Fibroblast of mammary gland (primary cell): ENCODE measurements around the gene TAF13.

Experiments used
- DNase-seq: peaks from one replicate; pipeline ENCODE4 v3.0.0-alpha.2; 2010; ENCODE audit warnings: low read depth
- H3K4me3 ChIP-seq: 2 replicates; pipeline ENCODE4 v1.5.1; 2011; ENCODE audit warnings: low read depth, mild to moderate bottlenecking, low read length, moderate library complexity; ENCODE audit not compliant: control insufficient read depth
- TF ChIP-seq, protein P1 (sequence below): conservative IDR thresholded peaks from 2 replicates; pipeline ENCODE4 v1.5.1; 2011; ENCODE audit warnings: low read depth, low read length, inconsistent platforms; ENCODE audit not compliant: control insufficient read depth, insufficient read depth

TAF13 gene

DNA sequence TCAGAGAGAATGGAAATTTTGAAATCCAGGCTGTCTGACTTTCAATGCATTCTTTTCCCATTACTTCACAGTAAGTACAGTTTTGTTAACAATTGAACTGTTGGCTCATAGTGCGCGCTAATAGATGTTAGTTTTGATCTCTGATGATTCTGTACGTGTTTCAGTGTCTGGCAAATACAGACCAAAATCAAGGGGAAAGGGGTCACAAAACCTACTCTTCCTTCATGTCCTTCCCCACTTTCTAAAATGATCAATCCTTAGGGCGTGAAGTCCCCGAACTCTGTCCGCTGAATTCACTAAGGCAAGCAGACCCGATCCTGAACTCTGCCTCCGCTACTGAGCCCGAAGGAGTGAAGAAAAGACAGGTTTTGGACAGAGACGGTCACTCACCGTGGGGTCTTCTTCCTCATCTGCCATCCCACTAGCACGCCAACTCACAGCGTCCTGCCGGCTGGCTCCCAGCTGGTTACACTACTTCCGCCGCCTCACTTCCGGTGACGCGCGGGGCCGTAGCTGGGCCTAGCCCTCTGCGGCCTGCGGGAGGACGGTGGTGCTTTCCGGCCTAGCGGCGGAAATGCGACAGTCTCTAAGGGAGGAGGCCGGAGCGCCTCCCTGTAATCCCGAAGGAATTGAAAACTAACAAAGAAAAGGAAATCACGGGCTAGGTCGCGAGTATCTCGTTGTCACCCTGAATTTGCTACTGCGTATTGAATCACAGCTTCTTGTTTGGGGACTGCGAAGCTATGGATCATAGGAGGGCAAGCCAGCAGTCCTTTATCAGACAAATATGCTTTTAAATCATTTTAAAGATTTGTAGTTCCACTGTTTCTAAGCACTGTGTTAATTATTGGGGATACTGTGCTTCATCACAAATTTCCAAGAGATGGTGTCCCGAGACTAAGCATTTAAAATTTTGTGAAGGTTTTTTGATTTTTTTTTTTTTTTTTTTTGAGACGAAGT, at the start of gene TAF13:
Gene TAF13 (minus strand): TSS at position 473 of the 960 bp plus-strand sequence. CDS start 56 bp downstream, at position 417.
- peak within 1 kb of the TSS; percentile 88 for H3K4me3 ChIP-seq
- TF ChIP-seq, protein P1, sequence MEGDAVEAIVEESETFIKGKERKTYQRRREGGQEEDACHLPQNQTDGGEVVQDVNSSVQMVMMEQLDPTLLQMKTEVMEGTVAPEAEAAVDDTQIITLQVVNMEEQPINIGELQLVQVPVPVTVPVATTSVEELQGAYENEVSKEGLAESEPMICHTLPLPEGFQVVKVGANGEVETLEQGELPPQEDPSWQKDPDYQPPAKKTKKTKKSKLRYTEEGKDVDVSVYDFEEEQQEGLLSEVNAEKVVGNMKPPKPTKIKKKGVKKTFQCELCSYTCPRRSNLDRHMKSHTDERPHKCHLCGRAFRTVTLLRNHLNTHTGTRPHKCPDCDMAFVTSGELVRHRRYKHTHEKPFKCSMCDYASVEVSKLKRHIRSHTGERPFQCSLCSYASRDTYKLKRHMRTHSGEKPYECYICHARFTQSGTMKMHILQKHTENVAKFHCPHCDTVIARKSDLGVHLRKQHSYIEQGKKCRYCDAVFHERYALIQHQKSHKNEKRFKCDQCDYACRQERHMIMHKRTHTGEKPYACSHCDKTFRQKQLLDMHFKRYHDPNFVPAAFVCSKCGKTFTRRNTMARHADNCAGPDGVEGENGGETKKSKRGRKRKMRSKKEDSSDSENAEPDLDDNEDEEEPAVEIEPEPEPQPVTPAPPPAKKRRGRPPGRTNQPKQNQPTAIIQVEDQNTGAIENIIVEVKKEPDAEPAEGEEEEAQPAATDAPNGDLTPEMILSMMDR: no peak
- DNase-seq: peak; percentile 93

- TF ChIP-seq, protein P1: no peak
- H3K4me3 ChIP-seq: no peak overlapping the region
- no peak for DNase-seq
These were observed 44.6 kb upstream of the TAF13 start for GRCh38 chr1:109120356-109120755.

DNA sequence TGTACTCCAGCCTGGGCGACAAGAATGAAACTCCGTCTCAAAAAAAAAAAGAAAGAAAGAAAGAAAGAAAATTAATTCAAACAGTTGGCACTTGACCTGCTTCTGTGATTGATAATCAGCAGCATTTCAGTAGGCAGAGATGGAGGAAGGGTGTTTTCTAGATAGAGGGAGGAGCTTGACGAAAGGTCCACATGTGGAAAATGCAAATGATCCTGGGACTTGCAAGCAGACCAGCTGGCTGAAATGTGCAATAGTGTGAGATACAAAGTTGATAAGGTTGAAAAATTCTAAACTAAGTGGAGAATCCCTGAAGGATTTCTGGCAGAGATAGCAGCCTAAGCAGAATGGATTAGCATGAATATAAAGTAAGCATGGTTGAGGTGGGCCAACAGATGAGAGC, 42.3 kb upstream of the TAF13 start:
- no peak overlapping the region for H3K4me3 ChIP-seq
- TF ChIP-seq, protein P1: no peak
- DNase-seq: no peak

GRCh38 chr1:109116286-109116685, 40.5 kb upstream of the TAF13 start:
- no peak for DNase-seq
- no peak overlapping the region for H3K4me3 ChIP-seq
- TF ChIP-seq, protein P1: no peak

DNA sequence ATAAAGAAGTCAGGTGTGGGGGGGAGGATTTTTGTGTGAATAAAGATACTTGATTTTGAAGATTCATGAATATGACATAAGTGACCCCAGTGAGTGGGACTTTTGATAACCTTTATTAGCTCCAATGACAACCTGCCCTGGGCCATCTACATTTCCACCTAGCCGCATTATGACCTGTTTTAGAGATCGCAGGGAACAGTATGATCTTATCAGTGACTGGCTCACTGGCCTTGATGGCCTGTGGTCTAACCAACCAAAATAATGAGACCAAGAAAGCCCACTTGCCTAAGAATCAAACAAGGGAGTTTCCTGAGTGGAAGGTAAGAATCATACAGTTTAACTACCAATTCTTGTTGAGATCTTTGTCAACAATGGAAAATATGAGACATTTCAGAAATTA, 39.9 kb upstream of the TAF13 start:
- no peak for DNase-seq
- TF ChIP-seq, protein P1: no peak
- no peak overlapping the region for H3K4me3 ChIP-seq

GRCh38 chr1:109114342-109114674, 38.5 kb upstream of the TAF13 start:
- DNase-seq: no peak
- TF ChIP-seq, protein P1: no peak
- no peak overlapping the region for H3K4me3 ChIP-seq
